GM12878 (cell line): ENCODE measurements around the gene TTC9C. TPM values are rescaled to one million over a fixed set of nuclear protein-coding genes. Genes with fewer than 3 reads are reported as not detected.

ENCODE experiments used
- ATAC-seq: fragments of 200-7000 bp; cut with Tn5 transposase; 3 replicates; pipeline ENCODE4 v1.9.1; 2020; ENCODE audit warnings: mild to moderate bottlenecking, moderate library complexity
- BruUV-seq: library from RNA; stranded (reverse); fragments of 400-500 nt; replicated peaks from 2 replicates; lab custom pipeline; 2021; lab: Mats Ljungman, UMichigan
- CTCF ChIA-PET: fragments of 300-600 bp; sonication (Branson Sonifier 250); formaldehyde crosslinking; extraction: SDS; loops from one replicate; lab custom pipeline; 2021; ENCODE audit warnings: inconsistent platforms; lab: Yijun Ruan, JAX
- POLR2A ChIA-PET: fragments of 350-600 bp; formaldehyde crosslinking; extraction: SDS; loops from one replicate; lab custom pipeline; 2021; ENCODE audit warnings: inconsistent platforms; lab: Charles Lee
- RAD21 ChIA-PET: fragments of 300-600 bp; sonication (Branson Sonifier 250); formaldehyde crosslinking; loops from one replicate; lab custom pipeline; 2023; ENCODE audit warnings: antibody characterized with exemption; ENCODE audit not compliant: unreplicated experiment; lab: Charles Lee
- SMC1A ChIA-PET: fragments of 300-600 bp; sonication (Branson Sonifier 250); formaldehyde crosslinking; loops from one replicate; lab custom pipeline; 2023; ENCODE audit not compliant: unreplicated experiment, uncharacterized antibody; lab: Charles Lee
- DNase-seq: peaks from one replicate; pipeline ENCODE4 v3.0.0-alpha.2; 2011; ENCODE audit warnings: low read depth, low spot score
- FAIRE-seq: peaks from 3 replicates; lab custom pipeline; 2011; peaks lifted over from hg19 to GRCh38; lab: Jason Lieb, UNC
- H2AFZ ChIP-seq: 2 replicates; pipeline ENCODE4 v1.6.0; 2011; ENCODE audit warnings: low read depth, low read length, control low read depth; ENCODE audit not compliant: control insufficient read depth
- H3K27ac ChIP-seq: 2 replicates; pipeline ENCODE4 v1.5.1; 2011; ENCODE audit warnings: control low read depth; ENCODE audit not compliant: control insufficient read depth, insufficient read depth
- H3K27me3 ChIP-seq, 2 experiments: replicated peaks in 1 of 2; 2 replicates each; pipeline versions ENCODE4 v1.6.0 to v1.6.1; 2011; ENCODE audit warnings: low read length in 1 of 2; ENCODE audit not compliant: control insufficient read depth in 2 of 2, insufficient read depth in 2 of 2
- H3K36me3 ChIP-seq, 2 experiments: 2 replicates each; pipeline ENCODE4 v1.5.1; 2011; ENCODE audit warnings: low read length in 1 of 2; ENCODE audit not compliant: control insufficient read depth in 2 of 2, insufficient read depth in 2 of 2
- H3K4me1 ChIP-seq: 2 replicates; pipeline ENCODE4 v1.6.1; 2011; ENCODE audit warnings: mild to moderate bottlenecking, low read length, moderate library complexity, mixed read lengths; ENCODE audit not compliant: control insufficient read depth, insufficient read depth
- H3K4me2 ChIP-seq: 2 replicates; pipeline ENCODE4 v1.6.0; 2011; ENCODE audit warnings: control low read depth; ENCODE audit not compliant: control insufficient read depth, insufficient read depth
- H3K4me3 ChIP-seq: fragments of 200-600 bp; sonication (generic); 2 replicates; pipeline ENCODE4 v1.5.1; 2016
- H3K79me2 ChIP-seq: 2 replicates; pipeline ENCODE4 v1.6.0; 2011; ENCODE audit warnings: low read length; ENCODE audit not compliant: control insufficient read depth, insufficient read depth
- H3K9ac ChIP-seq: 2 replicates; pipeline ENCODE4 v1.8.0; 2011; ENCODE audit warnings: low read length, control low read depth, mixed read lengths; ENCODE audit not compliant: control insufficient read depth, insufficient read depth
- H3K9me3 ChIP-seq: replicated peaks from 3 replicates; pipeline ENCODE4 v1.5.1; 2011; ENCODE audit warnings: mild to moderate bottlenecking, low read length; ENCODE audit not compliant: control insufficient read depth, insufficient read depth
- H4K20me1 ChIP-seq: 2 replicates; pipeline ENCODE4 v1.6.0; 2011; ENCODE audit not compliant: control insufficient read depth, insufficient read depth
- CHD1 ChIP-seq: IDR thresholded peaks from 2 replicates; pipeline ENCODE4 v1.6.1; 2012; ENCODE audit warnings: low read depth, low read length, improper control_type of control experiment
- CHD4 ChIP-seq: fragments of 200-600 bp; sonication (generic); IDR thresholded peaks from 2 replicates; pipeline ENCODE4 v1.6.1; 2016; ENCODE audit warnings: mild to moderate bottlenecking
- CREM ChIP-seq: IDR thresholded peaks from 2 replicates; pipeline ENCODE4 v1.6.1; 2014; ENCODE audit warnings: antibody characterized with exemption, low read depth
- ELK1 ChIP-seq: IDR thresholded peaks from 2 replicates; pipeline ENCODE4 v1.6.1; 2012; ENCODE audit warnings: low read depth, low read length, improper control_type of control experiment
- HDAC6 ChIP-seq: fragments of 200-600 bp; sonication (generic); IDR thresholded peaks from one replicate; pipeline ENCODE4 v1.8.0; 2017; ENCODE audit warnings: antibody characterized with exemption; ENCODE audit not compliant: unreplicated experiment
- MEF2A ChIP-seq: IDR thresholded peaks from 2 replicates; pipeline ENCODE4 v1.6.1; 2011; ENCODE audit warnings: low read depth, mild to moderate bottlenecking, low read length, moderate library complexity; ENCODE audit not compliant: insufficient read depth
- NRF1 ChIP-seq: conservative IDR thresholded peaks from 2 replicates; pipeline ENCODE4 v1.6.1; 2011; ENCODE audit warnings: mild to moderate bottlenecking, low read depth, low read length, improper control_type of control experiment
- SMAD5 ChIP-seq: IDR thresholded peaks from 2 replicates; pipeline ENCODE4 v1.6.1; 2016; ENCODE audit warnings: antibody characterized with exemption, low read depth
- USF1 ChIP-seq: IDR thresholded peaks from 2 replicates; pipeline ENCODE4 v1.6.1; 2011; ENCODE audit warnings: borderline replicate concordance, low read depth, mild to moderate bottlenecking, moderate library complexity, mixed read lengths, low read length; ENCODE audit not compliant: insufficient read depth; ENCODE audit errors: extremely low read length
- WRNIP1 ChIP-seq: IDR thresholded peaks from 2 replicates; pipeline ENCODE4 v1.6.1; 2011; ENCODE audit warnings: low read depth, low read length, improper control_type of control experiment, borderline replicate concordance
- ZNF592 ChIP-seq: fragments of 450-650 bp; IDR thresholded peaks from 2 replicates; pipeline ENCODE4 v1.6.1; 2017; ENCODE audit warnings: mild to moderate bottlenecking, moderate library complexity
- WGBS: methylation state at CpG from one replicate; pipeline ENCODE4 v1.1.6; 2016; ENCODE audit warnings: low lambda C conversion rate; ENCODE audit not compliant: insufficient replicate concordance, insufficient coverage; ENCODE audit errors: missing lambda C conversion rate; 5-methylcytosine and 5-hydroxymethylcytosine counted together
- in situ Hi-C: fragments of 300-500 bp; cut with MboI; formaldehyde crosslinking; loops from 9 replicates; pipeline ENCODE4 v1.14.3; 2018; ENCODE audit warnings: mixed read lengths
- intact Hi-C: fragments of 100-400 bp; cut with micrococcal nuclease; formaldehyde crosslinking; loops from one replicate; pipeline ENCODE4 v1.14.2; 2022; ENCODE audit not compliant: unreplicated experiment
- polyA plus RNA-seq, 11 experiments: library from polyadenylated mRNA; depleted of rRNA in 4 of 11; unstranded in 6 of 11; stranded (reverse) in 5 of 11; fragments of >200 nt; fragmentation: Nextera tagmentation in 4 of 11; fragmentation: Illumina TruSeq in 1 of 11; extraction: Ambion mirVana in 4 of 11; extraction: Trizol in 1 of 11; gene quantifications; 1 replicate in 1 of 11; 2 replicates in 10 of 11; pipeline versions ENCODE4 v1.2.1 to v1.2.3, GENCODE V29; 2011 to 2016; ENCODE audit warnings: inconsistent platforms in 2 of 11, missing spikeins in 2 of 11, low read depth in 1 of 11
- total RNA-seq, 4 experiments: library from RNA; depleted of rRNA in 3 of 4; stranded (reverse); fragments of >200 nt in 3 of 4; fragmentation: Illumina TruSeq in 1 of 4; extraction: Trizol in 1 of 4; gene quantifications; 2 replicates each; pipeline versions ENCODE4 v1.2.1 to v1.2.3, GENCODE V29; 2013 to 2021

TTC9C gene
- total and polyA plus RNA-seq, 10 of the 15 experiments (the other 5 are each of a cell fraction or from before 2014, with no cell fraction given), result 42.0 to 72.3 (median 50.4) TPM

- in situ Hi-C loops, result no loop called here
- TSS peak; percentile 48 for BruUV-seq
- peak overlapping the region; percentile 100 for H3K4me3 ChIP-seq
- RAD21 ChIA-PET, result interaction anchor here (0.9 to 3.9 kb wide), 7 partner anchors 28 to 133 kb away, joined by 3 to 15 read pairs (median 3); partner anchors contain the start of genes C11orf98, CSKMT, TAF6L and ZBTB3
- no peaks in the 10 kb centered on the region for H3K27me3 ChIP-seq
- H4K20me1 ChIP-seq, result peaks cover 11% of the 10 kb centered on the region; the same call in 1 of the 2 replicates
- peak overlapping the region; percentile 81 for H3K4me2 ChIP-seq
- peak overlapping the region; percentile 94 for H3K27ac ChIP-seq
- SMC1A ChIA-PET, result interaction anchor here (1.0 to 4.8 kb wide), 6 partner anchors 15 to 134 kb away, joined by 3 to 26 read pairs (median 4); partner anchors contain the start of genes TUT1 and ZBTB3
- H2AFZ ChIP-seq, result no peak overlapping the region
- H3K9ac ChIP-seq, result peak overlapping the region; percentile 91
- H3K9me3 ChIP-seq, result no peaks in the 10 kb centered on the region; the same call in 2 of the 3 replicates
- H3K79me2 ChIP-seq, result peaks cover 80% of the 10 kb centered on the region
- TF ChIP-seq CHD4 (no peak), CHD1 (0 out of 2 replicates have a peak, but pooled peaks have one; percentile 72), ELK1 (no peak), WRNIP1 (peak; percentile 91; the same call in 1 of the 2 replicates), USF1 (no peak), HDAC6 (no peak), CREM (no peak), SMAD5 (0 out of 2 replicates have a peak, but pooled peaks have one; percentile 37), MEF2A (no peak), NRF1 (no peak), ZNF592 (no peak)
- peaks cover 9 to 39% of the 10 kb centered on the region in 2 experiments for H3K36me3 ChIP-seq
- WGBS, result 0% methylated on average over 7 of the region's 7 CpGs
- ATAC-seq (no peak), DNase-seq (no peak), FAIRE-seq (no peak)
- no peaks in the 10 kb centered on the region; the same call in 1 of the 2 replicates for H3K4me1 ChIP-seq
- POLR2A ChIA-PET, result interaction anchor here (0.6 to 6.8 kb wide), 10 partner anchors 11 to 134 kb away, joined by 3 to 79 read pairs (median 22); partner anchors contain the start of genes BSCL2, C11orf98, CSKMT and GNG3
- intact Hi-C loops, result loop anchor here (5.0 kb wide), 2 partner anchors 47 to 123 kb away; partner anchors contain the start of genes MTA2 and TAF6L
- CTCF ChIA-PET, result interaction anchor here (0.6 to 2.2 kb wide), 5 partner anchors 45 to 301 kb away, joined by 3 to 7 read pairs (median 4); no protein-coding TSS in a partner anchor
These were observed 2.6 kb upstream of the TTC9C start for GRCh38 chr11:62725646-62726045.
